GM19467 (cell line): ENCODE results near the gene MPP7.

ENCODE experiments used
- ATAC-seq: cut with Tn5 transposase; IDR thresholded peaks from one replicate; pipeline ENCODE4 v1.9.1; 2021; ENCODE audit warnings: mild to moderate bottlenecking, moderate library complexity; ENCODE audit not compliant: unreplicated experiment

The MPP7 gene

DNA sequence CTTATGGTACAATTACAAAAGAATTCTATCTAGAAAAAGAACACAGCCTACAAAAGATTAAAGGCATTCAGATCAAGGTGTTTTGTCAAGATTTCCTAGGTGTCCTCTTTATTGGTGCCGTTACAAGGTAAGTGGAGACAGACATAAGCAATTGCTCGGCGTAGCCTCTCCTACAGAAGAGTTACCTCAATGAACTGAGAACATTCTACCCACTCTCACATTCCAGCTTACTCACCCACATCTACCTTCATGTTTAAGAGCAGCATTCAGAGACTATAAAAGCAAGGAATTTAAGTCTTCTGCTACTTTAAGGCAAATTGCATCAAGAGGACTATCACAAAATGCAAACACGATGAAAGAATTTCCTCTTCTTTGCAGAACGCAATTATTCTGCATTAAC is 29.5 kb downstream of the MPP7 start:
- ATAC-seq: no peak

DNA sequence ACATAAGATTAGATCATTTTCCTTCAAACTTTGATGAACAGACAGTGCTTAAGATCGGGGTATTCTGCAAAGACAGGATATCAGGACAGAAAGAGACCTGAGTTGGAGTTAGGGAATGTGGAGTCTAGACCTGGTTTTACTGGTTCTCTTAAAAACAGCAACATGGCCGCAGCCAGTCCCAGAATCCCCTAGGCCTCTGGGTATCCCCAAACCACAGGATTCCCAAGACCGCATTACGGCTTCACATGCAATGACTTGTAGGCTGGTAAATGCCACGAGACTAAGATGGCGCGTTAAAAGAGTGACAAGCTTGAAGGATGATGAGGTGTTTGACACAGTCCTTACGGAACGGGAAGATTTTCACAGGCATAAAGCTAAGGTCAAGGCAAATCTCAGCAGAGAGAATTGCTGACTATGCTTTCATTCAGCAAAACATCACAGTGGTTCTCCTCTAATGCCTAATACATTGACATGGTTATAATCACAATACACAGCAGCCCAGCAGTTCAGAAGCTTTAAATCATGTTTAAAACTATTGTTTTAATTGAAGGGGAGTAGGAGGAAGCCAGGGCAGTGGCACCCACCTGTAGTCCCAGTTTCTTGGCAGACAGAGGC is 32.9 kb downstream of the MPP7 start:
- no peak for ATAC-seq

DNA sequence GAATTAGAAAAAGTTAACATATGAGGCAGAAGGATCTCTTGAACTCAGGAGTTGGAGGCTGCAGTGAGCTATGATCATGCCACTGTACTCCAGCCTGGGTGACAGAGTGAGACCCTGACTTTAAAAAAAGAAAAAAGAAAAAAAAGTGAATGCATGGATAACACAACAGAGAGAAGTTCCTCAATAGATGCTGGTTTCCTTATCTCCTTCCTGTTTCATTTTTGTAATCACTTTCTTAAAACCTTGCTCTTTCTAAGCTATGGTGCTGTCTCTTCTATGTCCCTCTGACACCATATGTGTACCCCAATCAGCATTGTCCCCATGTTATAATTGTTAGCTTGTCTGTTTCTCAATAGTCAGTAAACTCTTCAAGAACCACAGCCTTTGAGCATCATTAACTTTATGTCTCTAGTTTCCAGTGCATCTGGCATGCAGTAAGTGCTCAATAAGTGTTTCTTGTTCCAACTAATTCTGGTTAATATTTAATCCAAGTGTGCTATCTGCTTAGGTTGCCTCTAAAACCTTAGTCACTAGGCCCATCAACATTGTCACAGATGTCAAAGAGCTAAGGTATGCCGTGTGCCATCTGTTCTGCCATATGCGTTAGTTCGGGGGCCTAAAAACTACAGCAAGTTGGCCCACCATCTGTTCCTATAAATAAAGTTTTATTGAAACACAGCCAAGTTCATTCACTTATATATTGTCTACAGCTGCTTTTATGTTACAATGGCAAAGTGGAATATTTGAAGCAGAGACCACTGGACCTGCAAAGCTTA is 36.2 kb downstream of the MPP7 start:
- no peak for ATAC-seq

DNA sequence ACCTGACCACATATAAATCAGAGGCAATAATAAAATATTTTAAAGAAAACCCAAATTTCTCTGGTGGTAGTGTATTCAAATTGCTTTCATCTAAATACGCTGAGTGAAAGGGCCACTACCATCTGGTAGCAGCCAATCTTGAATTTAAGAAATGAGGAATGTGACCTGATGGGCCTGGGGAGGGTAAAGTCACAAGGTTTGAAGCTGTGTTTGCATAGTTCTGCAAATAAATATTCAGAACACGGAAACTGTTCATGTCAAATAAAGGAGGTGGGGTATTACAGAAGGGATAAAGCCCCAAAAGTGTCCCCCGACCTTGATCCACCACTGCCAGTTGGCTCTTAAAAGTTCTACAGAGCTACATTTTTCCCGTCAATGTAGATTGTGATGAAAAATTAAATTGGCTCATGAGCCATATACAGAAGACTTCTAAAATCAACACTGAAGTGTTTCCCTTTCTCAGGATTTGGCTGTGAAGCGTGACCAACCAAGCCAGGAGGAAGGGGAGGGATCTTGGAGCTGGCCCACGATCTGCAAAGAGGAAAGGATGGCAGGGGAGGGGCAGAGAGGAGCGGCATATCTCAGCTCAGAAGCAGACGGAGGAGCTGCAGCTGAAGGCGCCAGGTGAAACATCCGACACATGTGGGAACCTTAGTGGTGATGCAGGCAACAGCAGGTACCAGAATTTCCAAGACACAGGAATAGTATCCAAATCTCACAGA is 39.6 kb downstream of the MPP7 start:
- no peak for ATAC-seq

DNA sequence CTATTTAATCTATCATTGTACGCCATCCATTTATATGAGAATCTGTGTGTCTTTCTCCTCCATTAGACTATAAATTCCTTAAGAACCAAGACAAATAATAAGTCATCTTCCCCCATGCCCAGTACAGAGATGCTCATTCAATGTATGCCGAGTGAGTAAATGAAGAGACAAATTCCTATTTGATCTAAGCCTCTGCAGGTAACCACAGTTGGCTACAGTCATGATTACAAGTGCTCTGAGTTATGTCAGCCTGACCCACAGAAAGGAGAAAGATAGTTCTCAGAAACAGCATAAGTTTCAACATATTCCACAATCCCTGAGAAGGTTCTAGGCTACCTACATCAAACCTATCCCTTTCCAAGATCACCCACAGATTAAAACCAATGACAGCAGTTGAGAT is 46.1 kb downstream of the MPP7 start:
- no peak for ATAC-seq

DNA sequence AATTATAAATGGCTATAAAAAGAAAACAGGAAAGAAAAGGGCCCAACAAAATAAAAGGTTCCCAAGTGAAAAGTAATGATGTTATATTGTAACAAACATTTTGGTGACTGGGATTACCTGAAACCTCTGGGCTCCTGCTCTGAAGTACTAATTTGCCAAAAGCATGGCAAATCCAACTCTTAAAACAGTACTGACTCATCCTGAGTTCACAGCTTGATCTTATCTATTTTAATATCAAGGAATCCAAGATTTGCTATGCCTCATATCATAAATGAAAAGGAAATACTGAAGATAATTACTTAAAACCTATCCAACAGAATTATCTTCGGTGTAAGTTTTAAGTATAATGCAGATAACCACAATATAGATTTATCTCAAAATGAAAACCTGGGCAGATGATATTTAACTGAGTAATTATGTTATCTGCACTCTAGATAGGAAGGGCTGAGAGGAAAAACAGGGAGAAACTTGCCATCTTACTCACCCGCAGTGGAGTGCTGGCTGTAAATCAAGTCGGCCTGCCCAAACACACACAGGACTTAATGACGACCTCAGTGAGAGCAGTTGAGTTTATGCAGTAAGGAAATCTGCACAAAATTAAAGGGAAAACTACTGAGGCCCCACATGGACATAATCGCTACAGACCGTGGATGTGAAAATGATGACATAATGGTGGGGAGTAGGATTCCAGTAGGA is 48.4 kb downstream of the MPP7 start:
- ATAC-seq: no peak

DNA sequence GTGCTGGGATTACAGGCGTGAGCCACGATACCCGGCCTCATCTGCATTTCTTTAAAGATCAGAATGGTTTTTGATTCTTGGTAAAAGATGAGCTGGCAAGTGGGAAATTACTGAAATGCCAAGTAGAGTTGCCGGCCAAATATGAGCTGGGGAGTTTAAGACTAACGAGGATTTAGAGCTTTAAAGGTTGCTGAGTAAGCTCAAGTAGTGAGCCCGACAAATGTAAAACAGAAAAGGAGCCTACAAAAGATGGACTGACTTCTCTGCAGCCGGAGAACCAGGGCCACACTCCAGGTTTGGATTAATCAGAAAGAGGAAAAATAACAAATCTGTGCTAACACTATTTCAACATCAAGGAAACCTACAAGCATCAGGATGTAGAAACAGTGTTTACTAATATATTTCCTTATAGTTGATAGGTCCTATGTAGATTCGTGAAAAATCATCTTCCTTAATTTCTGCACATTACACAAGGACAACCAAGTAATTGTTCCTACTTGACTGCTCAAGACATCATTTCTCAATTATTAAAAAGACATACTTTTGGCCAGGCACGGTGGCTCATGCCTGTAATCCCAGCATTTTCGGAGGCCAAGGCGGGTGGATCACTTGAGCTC is 49.6 kb downstream of the MPP7 start:
- ATAC-seq: no peak
